PFSK-1 (cell line): ENCODE measurements around the gene PI4KB.

Experiments
- FOXP2 ChIP-seq: optimal IDR thresholded peaks from 2 replicates; pipeline ENCODE3; 2011; ENCODE audit warnings: borderline replicate concordance, control low read depth, inconsistent platforms; ENCODE audit not compliant: insufficient read depth; ENCODE audit errors: extremely low read length, extremely low read depth
- POLR2AphosphoS5 ChIP-seq: IDR thresholded peaks from 2 replicates; pipeline ENCODE4 v1.6.1; 2012; ENCODE audit warnings: low read depth, mild to moderate bottlenecking, control low read depth, low read length, moderate library complexity
- SIN3A ChIP-seq: IDR thresholded peaks from 2 replicates; pipeline ENCODE4 v1.6.1; 2012; ENCODE audit warnings: mild to moderate bottlenecking, low read length, moderate library complexity, borderline replicate concordance; ENCODE audit not compliant: insufficient read depth
- TAF1 ChIP-seq: IDR thresholded peaks from 2 replicates; pipeline ENCODE4 v1.6.1; 2012; ENCODE audit warnings: low read length, control low read depth, borderline replicate concordance; ENCODE audit not compliant: insufficient read depth
- TF ChIP-seq, protein P1 (sequence below), 2 experiments: IDR thresholded peaks; 2 replicates each; pipeline versions ENCODE4 v1.6.1 to v1.8.0; 2011 to 2012; ENCODE audit warnings: low read depth in 2 of 2, low read length in 2 of 2, control low read depth in 1 of 2, inconsistent platforms in 1 of 2, mild to moderate bottlenecking in 1 of 2, moderate library complexity in 1 of 2; ENCODE audit not compliant: insufficient read depth in 1 of 2

DNA sequence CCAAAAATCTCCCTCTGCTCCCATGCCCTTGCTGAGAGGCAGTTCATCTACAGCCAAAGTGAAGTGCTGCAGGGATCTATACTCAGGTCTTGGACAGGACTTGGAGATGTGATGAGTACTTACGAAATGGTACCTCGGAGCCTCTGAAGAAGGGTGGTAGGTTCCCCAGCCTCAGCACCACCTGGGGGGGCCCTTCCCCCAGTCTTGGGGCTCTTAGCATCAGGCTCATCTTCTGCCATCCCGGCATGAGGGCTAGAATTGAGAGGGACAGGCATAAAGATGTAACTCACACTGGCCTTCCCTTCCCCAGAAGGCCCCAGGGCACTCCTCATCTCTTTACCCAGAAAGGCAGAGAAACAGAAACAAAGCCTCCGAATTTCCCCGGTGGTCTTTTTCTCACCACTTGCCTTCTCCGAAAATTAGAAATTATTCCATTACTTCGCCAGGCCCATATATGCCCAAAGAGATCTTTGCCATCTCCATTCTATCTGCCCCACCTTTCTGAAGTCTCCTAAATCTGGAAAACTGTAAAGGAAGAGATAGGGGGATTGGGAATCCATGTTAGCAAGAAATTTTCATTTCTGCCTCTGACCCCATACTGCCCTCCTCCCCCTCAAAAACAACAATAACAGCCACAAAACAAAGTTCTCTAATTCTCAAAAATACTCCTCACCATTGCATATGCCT is 19.0 kb upstream of the PI4KB start:
- no peak for TF ChIP-seq POLR2AphosphoS5
- TF ChIP-seq TAF1: no peak
- TF ChIP-seq, protein P1, sequence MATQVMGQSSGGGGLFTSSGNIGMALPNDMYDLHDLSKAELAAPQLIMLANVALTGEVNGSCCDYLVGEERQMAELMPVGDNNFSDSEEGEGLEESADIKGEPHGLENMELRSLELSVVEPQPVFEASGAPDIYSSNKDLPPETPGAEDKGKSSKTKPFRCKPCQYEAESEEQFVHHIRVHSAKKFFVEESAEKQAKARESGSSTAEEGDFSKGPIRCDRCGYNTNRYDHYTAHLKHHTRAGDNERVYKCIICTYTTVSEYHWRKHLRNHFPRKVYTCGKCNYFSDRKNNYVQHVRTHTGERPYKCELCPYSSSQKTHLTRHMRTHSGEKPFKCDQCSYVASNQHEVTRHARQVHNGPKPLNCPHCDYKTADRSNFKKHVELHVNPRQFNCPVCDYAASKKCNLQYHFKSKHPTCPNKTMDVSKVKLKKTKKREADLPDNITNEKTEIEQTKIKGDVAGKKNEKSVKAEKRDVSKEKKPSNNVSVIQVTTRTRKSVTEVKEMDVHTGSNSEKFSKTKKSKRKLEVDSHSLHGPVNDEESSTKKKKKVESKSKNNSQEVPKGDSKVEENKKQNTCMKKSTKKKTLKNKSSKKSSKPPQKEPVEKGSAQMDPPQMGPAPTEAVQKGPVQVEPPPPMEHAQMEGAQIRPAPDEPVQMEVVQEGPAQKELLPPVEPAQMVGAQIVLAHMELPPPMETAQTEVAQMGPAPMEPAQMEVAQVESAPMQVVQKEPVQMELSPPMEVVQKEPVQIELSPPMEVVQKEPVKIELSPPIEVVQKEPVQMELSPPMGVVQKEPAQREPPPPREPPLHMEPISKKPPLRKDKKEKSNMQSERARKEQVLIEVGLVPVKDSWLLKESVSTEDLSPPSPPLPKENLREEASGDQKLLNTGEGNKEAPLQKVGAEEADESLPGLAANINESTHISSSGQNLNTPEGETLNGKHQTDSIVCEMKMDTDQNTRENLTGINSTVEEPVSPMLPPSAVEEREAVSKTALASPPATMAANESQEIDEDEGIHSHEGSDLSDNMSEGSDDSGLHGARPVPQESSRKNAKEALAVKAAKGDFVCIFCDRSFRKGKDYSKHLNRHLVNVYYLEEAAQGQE (IDR thresholded peaks at IDR 0.05; ENCODE audit: insufficient read depth in 1 of 2, low read depth in 2 of 2, low read length in 2 of 2): no peak
- TF ChIP-seq SIN3A: no peak
- no peak for TF ChIP-seq FOXP2
